ENCODE measurements around the gene SYCE1. TPM values are rescaled to one million over a fixed set of nuclear protein-coding genes. Genes with fewer than 3 reads are reported as not detected.

Gene SYCE1
- total and polyA plus RNA-seq, 4 donors: 0.08 to 0.87 (median 0.86) TPM; not detected in 1

DNA sequence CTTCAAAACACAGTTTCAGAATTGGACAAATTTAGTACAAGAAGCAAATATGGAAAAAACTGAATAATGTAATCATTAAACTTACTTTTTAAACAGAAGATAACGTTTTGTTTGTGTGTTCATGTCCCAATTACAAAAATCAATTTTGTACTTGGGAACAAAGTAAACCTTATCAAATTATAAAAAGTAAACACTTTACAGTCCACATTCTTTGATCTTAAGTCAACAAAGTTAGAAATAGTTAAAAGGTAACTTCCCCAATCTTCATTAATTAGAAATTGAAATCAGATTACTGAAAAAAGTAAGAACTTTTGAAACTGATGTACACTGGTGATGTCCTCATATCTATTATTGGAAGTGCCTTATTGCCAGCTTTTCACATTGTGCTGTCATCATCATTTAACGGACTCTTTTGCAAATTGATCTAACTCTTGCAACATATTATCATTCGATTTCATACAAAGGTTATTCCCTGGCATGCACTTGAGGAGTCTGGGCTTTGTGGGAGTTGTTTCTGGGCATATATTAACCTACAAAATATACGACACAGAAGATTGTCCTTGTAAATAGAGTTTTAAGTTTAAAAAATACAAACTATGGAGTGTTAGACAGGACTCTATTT is 53.4 kb downstream of the SYCE1 start:
- 42 to 50% methylated on average over 4 of the region's 4 CpGs for WGBS, 2 donors

DNA sequence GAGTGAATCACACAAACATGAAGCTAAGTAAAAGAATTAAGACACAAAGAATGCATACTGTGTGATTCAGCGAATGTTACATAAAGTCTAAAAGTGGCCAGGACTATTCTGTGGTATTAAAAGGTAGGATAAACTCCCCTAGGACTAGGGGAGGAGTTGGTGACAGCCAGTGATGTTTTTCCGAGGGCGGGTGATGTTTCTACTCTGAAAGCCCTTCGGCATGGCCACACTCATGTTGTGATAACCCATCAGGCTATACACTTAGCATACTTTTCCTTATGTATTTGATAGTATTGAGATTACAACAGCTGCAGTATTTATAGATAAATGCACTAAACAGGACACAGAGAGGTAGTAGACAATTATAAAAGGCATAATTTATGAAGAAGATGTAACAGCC is 54.0 kb downstream of the SYCE1 start:
- Histone ChIP-seq H3K9me3 (ENCODE audit: control insufficient read depth in 4 of 4, insufficient read depth in 3 of 4, low read length in 3 of 4) (peaks cover 0 to 9% (median 3%) of the 10 kb centered on the region in 4 donors), H3K4me1 (ENCODE audit: control insufficient read depth in 5 of 5, insufficient read depth in 5 of 5, low read length in 5 of 5) (no peaks in the 10 kb centered on the region), H3K4me3 (no peak overlapping the region), H3K36me3 (ENCODE audit: control insufficient read depth in 4 of 4, insufficient read depth in 4 of 4, low read length in 4 of 4) (peaks cover 0 to 1% (median 0%) of the 10 kb centered on the region in 4 donors), H3K9ac (ENCODE audit: insufficient read depth in 1 of 2, low read length in 2 of 2) (no peak overlapping the region), H3K27ac (ENCODE audit: low read depth in 1 of 2, low read length in 1 of 2) (no peak overlapping the region), H3K27me3 (ENCODE audit: control insufficient read depth in 3 of 3, insufficient read depth in 3 of 3, low read length in 2 of 3) (peaks cover 0 to 3% (median 0%) of the 10 kb centered on the region in 3 donors)
- 76 to 78% methylated on average over 4 of the region's 4 CpGs for WGBS, 2 donors
- ATAC-seq (ENCODE audit: insufficient read depth, low FRiP score) (no peak), DNase-seq (no peak)
- TF ChIP-seq, protein P1, sequence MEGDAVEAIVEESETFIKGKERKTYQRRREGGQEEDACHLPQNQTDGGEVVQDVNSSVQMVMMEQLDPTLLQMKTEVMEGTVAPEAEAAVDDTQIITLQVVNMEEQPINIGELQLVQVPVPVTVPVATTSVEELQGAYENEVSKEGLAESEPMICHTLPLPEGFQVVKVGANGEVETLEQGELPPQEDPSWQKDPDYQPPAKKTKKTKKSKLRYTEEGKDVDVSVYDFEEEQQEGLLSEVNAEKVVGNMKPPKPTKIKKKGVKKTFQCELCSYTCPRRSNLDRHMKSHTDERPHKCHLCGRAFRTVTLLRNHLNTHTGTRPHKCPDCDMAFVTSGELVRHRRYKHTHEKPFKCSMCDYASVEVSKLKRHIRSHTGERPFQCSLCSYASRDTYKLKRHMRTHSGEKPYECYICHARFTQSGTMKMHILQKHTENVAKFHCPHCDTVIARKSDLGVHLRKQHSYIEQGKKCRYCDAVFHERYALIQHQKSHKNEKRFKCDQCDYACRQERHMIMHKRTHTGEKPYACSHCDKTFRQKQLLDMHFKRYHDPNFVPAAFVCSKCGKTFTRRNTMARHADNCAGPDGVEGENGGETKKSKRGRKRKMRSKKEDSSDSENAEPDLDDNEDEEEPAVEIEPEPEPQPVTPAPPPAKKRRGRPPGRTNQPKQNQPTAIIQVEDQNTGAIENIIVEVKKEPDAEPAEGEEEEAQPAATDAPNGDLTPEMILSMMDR (IDR thresholded peaks at IDR 0.05; ENCODE audit: control extremely low read depth, extremely low read depth): no peak

More for the DNA sequence above, 53.4 kb downstream of the SYCE1 start:
- TF ChIP-seq, protein P1 (IDR thresholded peaks at IDR 0.05; ENCODE audit: control extremely low read depth, extremely low read depth): no peak
- DNase-seq (no peak), ATAC-seq (ENCODE audit: insufficient read depth, low FRiP score) (no peak)
- Histone ChIP-seq H3K27me3 (ENCODE audit: control insufficient read depth in 3 of 3, insufficient read depth in 3 of 3, low read length in 2 of 3) (peaks cover 0 to 3% (median 0%) of the 10 kb centered on the region in 3 donors), H3K4me1 (ENCODE audit: control insufficient read depth in 5 of 5, insufficient read depth in 5 of 5, low read length in 5 of 5) (no peaks in the 10 kb centered on the region), H3K36me3 (ENCODE audit: control insufficient read depth in 4 of 4, insufficient read depth in 4 of 4, low read length in 4 of 4) (peaks cover 0 to 1% (median 0%) of the 10 kb centered on the region in 4 donors), H3K9me3 (ENCODE audit: control insufficient read depth in 4 of 4, insufficient read depth in 3 of 4, low read length in 3 of 4) (peaks cover 0 to 9% (median 3%) of the 10 kb centered on the region in 4 donors), H3K9ac (ENCODE audit: insufficient read depth in 1 of 2, low read length in 2 of 2) (no peak overlapping the region), H3K4me3 (no peak overlapping the region), H3K27ac (ENCODE audit: low read depth in 1 of 2, low read length in 1 of 2) (no peak overlapping the region)

DNA sequence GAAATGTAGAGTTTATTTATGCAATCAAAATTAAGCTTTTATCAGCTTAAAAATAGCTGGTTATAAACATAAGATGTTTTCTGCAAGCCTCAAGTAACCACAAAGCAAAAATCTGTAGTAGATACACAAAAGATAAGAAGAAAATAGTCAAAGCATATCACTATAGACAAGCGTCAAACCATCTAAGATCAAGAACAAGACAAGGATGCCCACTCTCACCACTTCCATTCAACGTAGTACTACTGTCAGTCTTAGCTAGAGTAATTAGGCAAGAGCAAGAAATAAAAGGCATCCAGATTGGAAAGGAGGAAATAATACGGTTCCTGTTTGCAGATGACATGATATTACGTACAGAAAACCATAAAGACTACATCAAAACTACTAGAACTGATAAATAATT is 55.7 kb downstream of the SYCE1 start:
- DNase-seq: no peak
- WGBS, 2 donors: 69 to 70% methylated on average over 4 of the region's 4 CpGs
- Histone ChIP-seq H3K27me3 (ENCODE audit: control insufficient read depth in 3 of 3, insufficient read depth in 3 of 3, low read length in 2 of 3) (peaks cover 0 to 3% (median 0%) of the 10 kb centered on the region in 3 donors), H3K4me3 (no peak overlapping the region), H3K9ac (ENCODE audit: insufficient read depth in 1 of 2, low read length in 2 of 2) (no peak overlapping the region), H3K27ac (ENCODE audit: low read depth in 1 of 2, low read length in 1 of 2) (no peak overlapping the region), H3K4me1 (ENCODE audit: control insufficient read depth in 5 of 5, insufficient read depth in 5 of 5, low read length in 5 of 5) (no peaks in the 10 kb centered on the region), H3K36me3 (ENCODE audit: control insufficient read depth in 4 of 4, insufficient read depth in 4 of 4, low read length in 4 of 4) (peaks cover 0 to 1% (median 0%) of the 10 kb centered on the region in 4 donors), H3K9me3 (ENCODE audit: control insufficient read depth in 4 of 4, insufficient read depth in 3 of 4, low read length in 3 of 4) (peaks cover 0 to 9% (median 3%) of the 10 kb centered on the region in 4 donors)
- no peak for ATAC-seq (ENCODE audit: insufficient read depth, low FRiP score)
- TF ChIP-seq, protein P1 (IDR thresholded peaks at IDR 0.05; ENCODE audit: control extremely low read depth, extremely low read depth): no peak

Other genes with a start within 250 kb of the SYCE1 start
- gene CALY, start 228.7 kb downstream of the SYCE1 start, total RNA-seq: not detected
- not detected for gene CALY, start 228.7 kb downstream of the SYCE1 start, polyA plus RNA-seq
- under 1 TPM in 1 of 2 donors, not detected in 1; 0.25 TPM for gene PRAP1, start 218.2 kb downstream of the SYCE1 start, total RNA-seq
- gene PRAP1, start 218.2 kb downstream of the SYCE1 start, polyA plus RNA-seq: not detected
- 10 to 100 TPM in 1 of 2 donors, 1 to 10 TPM in 1; 8.4 to 32.5 TPM for gene FUOM, start 207.6 kb downstream of the SYCE1 start, total RNA-seq
- gene FUOM, start 207.6 kb downstream of the SYCE1 start, polyA plus RNA-seq: 10 to 100 TPM; 35.8 to 41.4 TPM
- gene ECHS1, start 192.2 kb downstream of the SYCE1 start, total RNA-seq: 10 to 100 TPM; 44.5 to 82.4 TPM
- 10 to 100 TPM; 71.1 to 83.9 TPM for gene ECHS1, start 192.2 kb downstream of the SYCE1 start, polyA plus RNA-seq
- gene PAOX, start 186.3 kb downstream of the SYCE1 start, total RNA-seq: 1 to 10 TPM; 6.9 to 7.0 TPM
- 1 to 10 TPM; 4.4 to 6.3 TPM for gene PAOX, start 186.3 kb downstream of the SYCE1 start, polyA plus RNA-seq
- 10 to 100 TPM; 36.4 to 51.8 TPM for gene MTG1, start 171.4 kb downstream of the SYCE1 start, total RNA-seq
- 10 to 100 TPM; 44.4 to 44.7 TPM for gene MTG1, start 171.4 kb downstream of the SYCE1 start, polyA plus RNA-seq
- under 1 TPM; 0.15 to 0.34 TPM for gene SPRN, start 141.0 kb downstream of the SYCE1 start, total RNA-seq
- under 1 TPM; 0.11 to 0.16 TPM for gene SPRN, start 141.0 kb downstream of the SYCE1 start, polyA plus RNA-seq
- gene SCART1, start 111.6 kb downstream of the SYCE1 start, total RNA-seq: 1 to 10 TPM; 3.4 to 4.8 TPM
- under 1 TPM; 0.33 to 0.69 TPM for gene SCART1, start 111.6 kb downstream of the SYCE1 start, polyA plus RNA-seq
- gene CYP2E1, start 38.2 kb downstream of the SYCE1 start, total RNA-seq: 1 to 10 TPM; 1.1 to 1.9 TPM
- gene CYP2E1, start 38.2 kb downstream of the SYCE1 start, polyA plus RNA-seq: 1 to 10 TPM in 1 of 2 donors, under 1 TPM in 1; 0.26 to 1.2 TPM
- gene FRG2B, start 61.2 kb upstream of the SYCE1 start, total RNA-seq: not detected
- gene FRG2B, start 61.2 kb upstream of the SYCE1 start, polyA plus RNA-seq: not detected